Measurements from ENCODE around the gene CHST15. TPM values are rescaled to one million over a fixed set of nuclear protein-coding genes. Genes with fewer than 3 reads are reported as not detected.

CHST15 gene
- total and polyA plus RNA-seq, 2 of the 8 experiments (the other 6 are each of a cell fraction or from before 2014, with no cell fraction given), result 8.8 to 9.1 TPM

DNA sequence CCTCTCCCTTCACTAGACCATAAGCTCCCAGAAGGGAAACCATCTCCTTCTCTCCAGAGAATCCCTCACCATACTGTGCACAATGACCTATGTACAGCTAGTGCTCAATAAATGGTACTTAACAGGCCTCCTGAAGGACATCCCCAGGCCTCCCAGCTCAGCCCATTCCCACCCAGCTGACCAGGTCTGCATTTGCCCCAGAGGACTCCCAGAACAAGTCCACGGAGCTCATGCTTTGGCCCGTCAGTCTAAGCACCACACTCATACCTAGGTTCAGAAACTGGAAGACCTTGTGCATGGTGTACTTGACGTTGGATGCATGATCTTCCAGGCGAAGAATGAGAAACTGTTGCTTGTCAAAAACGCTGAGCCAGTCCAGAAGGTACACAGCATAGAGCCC lies 81.3 kb downstream of the CHST15 start (continued):
- TF ChIP-seq TAF7 (optimal IDR thresholded peaks at IDR 0.05; ENCODE audit: borderline replicate concordance, low read depth, low read length), result no peak
- no peak for TF ChIP-seq CHD1 (IDR thresholded peaks at IDR 0.05; ENCODE audit: low read depth, low read length)
